Epithelial cell of esophagus (primary cell): ENCODE results near the gene AQP10.
A peak's percentile ranks its signal among the peaks of the same experiment; 100 is the strongest.
"Not testable (repeated sequence)": the region's sequence is repeated elsewhere in the genome, so short reads cannot be mapped to it uniquely, and the experiment has no call there.

Experiments
- DNase-seq: peaks from one replicate; pipeline ENCODE4 v3.0.0; 2010; ENCODE audit warnings: low read depth
- H3K4me3 ChIP-seq: 2 replicates; pipeline ENCODE4 v1.5.1; 2011; ENCODE audit warnings: mild to moderate bottlenecking, low read length, control low read depth
- CTCF ChIP-seq: IDR thresholded peaks from 2 replicates; pipeline ENCODE4 v1.5.1; 2011; ENCODE audit warnings: low read depth, mild to moderate bottlenecking, low read length, control low read depth, inconsistent platforms; ENCODE audit not compliant: insufficient read depth; ENCODE audit errors: missing control alignments

AQP10 gene

GRCh38 chr1:154295408-154296235 is 25.3 kb upstream of the AQP10 start:
- TF ChIP-seq CTCF = no peak
- DNase-seq = no peak
- no peak overlapping the region for H3K4me3 ChIP-seq

DNA sequence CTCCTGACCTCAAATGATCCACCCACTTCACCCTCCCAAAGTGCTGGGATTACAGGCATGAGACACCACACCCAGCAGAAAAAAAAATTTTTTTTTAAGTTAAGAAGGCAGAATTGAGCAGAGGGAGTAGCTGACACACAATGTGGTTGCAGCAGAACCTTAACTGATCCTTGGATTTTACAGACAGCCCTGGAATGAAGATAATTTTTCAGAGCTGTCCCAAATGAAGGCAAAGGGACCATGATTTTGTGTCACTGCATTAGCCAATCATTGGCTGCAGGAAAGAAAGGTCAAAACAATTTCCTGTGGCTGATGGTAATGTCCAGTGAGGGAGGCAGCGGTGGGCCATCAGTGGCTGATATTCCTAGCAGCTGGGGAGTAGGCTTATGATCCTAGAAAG is 19.3 kb upstream of the AQP10 start:
- TF ChIP-seq CTCF = no peak

DNA sequence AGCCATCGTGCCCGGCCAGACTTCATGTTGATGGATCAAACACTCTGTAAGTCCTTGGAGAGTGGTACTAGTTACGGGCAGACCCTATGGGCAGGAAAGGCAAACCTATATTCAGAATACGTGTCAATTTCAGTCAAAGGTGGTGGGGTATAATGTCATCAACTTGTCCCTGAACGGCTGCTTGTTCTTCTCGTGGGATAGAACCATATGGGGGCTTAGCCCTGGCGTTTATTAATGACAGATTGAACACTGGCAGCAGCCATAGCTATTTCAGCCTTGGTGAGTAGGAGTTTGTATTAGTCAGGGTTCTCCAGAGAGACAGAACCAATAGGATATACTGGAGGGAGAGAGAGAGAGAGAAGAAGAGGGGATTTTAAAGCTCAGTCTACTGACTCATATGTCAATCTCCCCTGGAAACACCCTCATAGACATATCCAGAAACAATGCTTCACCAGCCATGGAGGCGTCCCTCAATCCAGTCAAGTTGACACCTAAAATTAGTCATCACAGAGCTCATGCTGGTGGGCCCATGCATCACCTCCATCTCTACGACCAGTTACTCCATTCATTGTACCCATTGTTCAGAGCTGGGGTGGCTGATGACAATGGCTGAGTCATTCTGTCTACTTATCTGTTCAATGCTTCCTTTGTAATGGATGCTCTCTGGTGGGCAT is 16.1 kb upstream of the AQP10 start:
- H3K4me3 ChIP-seq = no peak overlapping the region
- peak; percentile 39 for DNase-seq
- no peak for TF ChIP-seq CTCF

More for the DNA sequence above, 19.3 kb upstream of the AQP10 start:
- DNase-seq = no peak
- H3K4me3 ChIP-seq = no peak overlapping the region

GRCh38 chr1:154306151-154306550 is 14.7 kb upstream of the AQP10 start:
- TF ChIP-seq CTCF = no peak
- DNase-seq = no peak
- no peak overlapping the region for H3K4me3 ChIP-seq

- DNase-seq, H3K4me3 ChIP-seq: not testable (repeated sequence)
Observed at GRCh38 chr1:154307670-154308270, 13.1 kb upstream of the AQP10 start.

- not testable (repeated sequence) for H3K4me3 ChIP-seq, DNase-seq
Observed at GRCh38 chr1:154309136-154309535, 11.8 kb upstream of the AQP10 start.

GRCh38 chr1:154312229-154313065 is 8.4 kb upstream of the AQP10 start:
- H3K4me3 ChIP-seq, DNase-seq: not testable (repeated sequence)

DNA sequence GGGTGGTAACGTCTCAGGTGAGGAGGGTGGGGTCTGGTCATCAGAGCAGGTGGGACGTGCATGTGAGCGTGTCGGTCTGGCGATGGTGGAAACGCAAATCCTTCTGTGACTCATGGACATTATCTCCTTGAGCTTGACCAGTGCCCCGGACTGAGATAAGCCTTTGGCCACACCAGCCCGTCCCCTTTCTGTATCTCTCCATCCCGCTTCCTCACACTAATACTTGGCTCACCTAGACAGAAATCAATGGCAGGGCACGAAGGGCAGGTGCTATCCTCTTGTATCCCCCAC is 7.9 kb upstream of the AQP10 start:
- DNase-seq = no peak

GRCh38 chr1:154314226-154314625 is 6.7 kb upstream of the AQP10 start:
- H3K4me3 ChIP-seq, DNase-seq: not testable (repeated sequence)

More for the DNA sequence above, 7.9 kb upstream of the AQP10 start:
- no peak for TF ChIP-seq CTCF
- no peak overlapping the region for H3K4me3 ChIP-seq
